ENCODE results near the gene FGF18.

FGF18 gene

DNA sequence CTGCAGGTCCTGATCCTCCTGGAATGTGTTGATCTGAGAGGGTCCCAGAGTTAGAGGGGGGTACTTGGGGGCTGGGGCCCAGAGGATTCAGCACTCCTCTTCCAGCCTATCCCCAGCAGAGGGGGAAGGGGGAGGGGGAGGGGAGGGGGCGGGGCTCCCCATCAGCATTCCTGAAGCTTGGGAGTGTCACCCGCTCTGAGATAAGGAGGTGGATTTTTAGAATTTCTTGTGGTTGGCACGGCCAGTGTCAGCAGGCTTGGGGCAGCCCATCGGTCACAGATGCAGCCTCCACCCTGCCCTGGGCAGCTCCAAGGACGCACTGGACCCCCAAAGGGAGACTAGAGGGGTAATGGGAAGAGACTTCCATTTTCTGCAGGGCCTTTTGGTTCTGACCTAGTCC, 5.3 kb downstream of the FGF18 start:
- no peak for DNase-seq

DNA sequence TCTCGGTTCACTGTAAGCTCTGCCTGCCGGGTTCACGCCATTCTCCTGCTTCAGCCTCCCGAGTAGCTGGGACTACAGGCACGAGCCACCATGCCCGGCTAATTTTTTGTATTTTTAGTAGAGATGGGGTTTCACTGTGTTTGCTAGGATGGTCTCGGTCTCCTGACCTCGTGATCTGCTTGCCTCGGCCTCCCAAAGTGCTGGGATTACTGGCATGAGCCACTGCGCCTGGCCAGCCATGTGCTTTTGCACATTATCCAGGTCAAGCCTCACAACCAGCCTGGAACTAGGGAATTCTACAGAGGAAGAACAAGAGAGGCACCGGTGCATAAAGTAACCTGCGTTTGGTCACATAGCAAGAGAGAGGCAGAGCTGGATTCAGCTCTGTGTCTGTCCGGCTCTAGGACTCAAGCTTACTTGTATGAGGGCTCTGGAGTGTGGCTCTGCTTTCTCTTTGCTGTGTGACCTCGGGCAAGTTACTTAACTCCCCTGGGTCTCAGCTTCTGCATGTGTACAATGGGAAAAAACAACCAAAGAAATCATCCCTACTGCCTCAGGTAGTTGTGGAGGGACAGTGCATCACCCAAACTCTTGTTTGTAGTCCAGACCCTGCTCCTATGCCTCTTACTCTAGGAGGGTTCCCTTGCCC, 6.3 kb downstream of the FGF18 start:
- no peak for DNase-seq

DNA sequence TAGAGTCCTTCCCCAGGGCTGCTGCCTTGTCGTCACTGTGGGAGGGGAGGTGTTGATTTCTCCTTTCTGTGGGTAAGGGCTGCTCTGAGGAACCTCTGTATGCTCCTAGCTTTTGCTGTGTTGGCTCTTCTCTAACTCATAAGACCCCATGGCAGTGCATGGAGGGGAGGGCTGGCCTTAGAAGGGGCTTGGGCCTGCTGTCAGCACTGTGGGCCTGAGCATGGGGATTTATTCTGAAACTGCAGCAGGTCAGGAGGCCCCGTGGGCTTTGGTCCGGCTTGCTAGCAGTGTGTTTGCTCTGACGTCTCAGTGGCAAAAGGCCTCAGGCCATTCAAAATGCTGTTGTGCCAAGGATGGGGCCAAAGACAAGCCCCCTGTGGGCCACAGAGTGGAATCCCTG, 6.8 kb downstream of the FGF18 start:
- no peak for DNase-seq

DNA sequence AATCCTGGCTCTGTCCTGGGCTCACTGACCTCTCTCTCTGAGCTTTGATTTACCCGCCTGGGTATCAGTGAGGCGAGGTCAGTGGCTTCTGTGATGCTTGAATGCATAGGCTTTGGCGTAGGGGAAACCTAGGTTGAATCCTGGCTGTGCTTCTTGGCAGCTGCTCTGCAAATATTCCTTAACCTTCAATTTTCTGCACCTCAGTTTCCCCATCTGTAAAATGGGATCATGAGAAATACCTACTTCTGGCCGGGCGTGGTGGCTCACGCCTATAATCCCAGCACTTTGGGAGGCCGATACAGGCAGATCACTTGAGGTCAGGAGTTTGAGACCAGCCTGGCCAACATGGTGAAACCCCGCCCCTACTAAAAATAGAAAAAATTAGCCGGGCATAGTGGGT, 7.2 kb downstream of the FGF18 start:
- no peak for DNase-seq

DNA sequence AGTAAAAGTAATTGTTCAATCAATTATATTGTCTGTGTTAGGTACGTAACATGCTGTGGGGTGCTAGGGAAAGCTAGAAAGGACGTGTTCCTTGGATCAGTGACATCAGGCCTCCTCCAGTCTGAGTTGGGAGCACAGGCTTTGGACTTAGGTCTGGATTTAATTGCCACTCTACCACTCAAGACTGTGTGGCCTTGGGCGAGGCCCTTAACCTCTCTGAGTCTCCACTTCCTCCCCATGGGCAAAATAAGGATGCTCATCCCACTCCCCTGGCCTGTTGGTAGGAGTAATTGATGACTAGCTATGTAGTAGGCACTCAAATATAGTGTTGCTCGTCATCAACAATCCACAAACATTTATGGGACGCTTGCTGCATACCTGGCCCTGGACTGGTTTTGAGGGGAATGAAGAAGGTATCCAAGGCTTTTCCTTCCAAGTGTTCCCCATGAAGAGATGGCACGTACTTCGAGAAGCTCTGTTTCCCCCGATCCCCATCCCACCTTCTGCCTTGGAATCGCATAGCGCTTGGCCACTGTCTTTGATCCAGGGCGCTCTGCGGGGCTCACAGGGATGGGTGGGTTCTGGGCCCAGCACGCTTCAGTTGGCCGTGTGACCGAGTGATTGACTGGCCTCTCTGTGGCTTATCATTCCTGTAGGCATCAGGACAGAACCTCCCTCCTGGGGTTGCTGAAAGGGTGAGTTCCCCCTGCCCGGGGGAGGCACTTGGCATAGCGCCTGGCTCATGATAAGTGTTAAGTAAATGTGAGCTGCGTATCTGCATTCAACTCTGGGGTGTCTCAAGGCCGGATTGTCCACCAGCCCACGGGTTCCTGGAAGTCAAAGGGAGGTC, 8.1 kb downstream of the FGF18 start:
- DNase-seq = no peak

DNA sequence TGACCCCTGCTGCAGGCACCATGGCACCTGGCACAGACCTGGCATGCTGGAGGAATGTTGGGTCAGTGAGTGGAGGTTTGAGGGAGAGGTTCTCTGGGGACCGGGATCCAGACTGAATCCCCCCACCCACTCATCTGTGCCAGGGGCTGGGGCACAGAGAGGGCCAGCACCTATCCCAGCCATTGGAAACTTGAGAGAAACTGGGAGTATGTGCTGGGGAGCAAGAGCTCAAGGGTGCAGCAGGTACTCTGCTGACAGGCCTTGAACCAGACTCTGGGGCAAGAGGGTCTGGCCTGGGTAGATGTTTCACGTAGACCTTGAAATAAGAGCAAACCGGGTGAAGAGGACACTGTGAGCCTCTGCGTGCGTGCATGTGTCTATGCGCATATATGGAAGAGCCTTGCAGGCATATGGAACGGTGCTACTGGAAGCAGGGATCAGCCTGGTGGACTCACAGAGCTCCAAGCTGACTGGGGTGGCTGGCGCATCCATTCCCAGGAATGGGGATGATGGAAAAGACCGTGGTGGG, 8.8 kb downstream of the FGF18 start:
- no peak for DNase-seq

DNA sequence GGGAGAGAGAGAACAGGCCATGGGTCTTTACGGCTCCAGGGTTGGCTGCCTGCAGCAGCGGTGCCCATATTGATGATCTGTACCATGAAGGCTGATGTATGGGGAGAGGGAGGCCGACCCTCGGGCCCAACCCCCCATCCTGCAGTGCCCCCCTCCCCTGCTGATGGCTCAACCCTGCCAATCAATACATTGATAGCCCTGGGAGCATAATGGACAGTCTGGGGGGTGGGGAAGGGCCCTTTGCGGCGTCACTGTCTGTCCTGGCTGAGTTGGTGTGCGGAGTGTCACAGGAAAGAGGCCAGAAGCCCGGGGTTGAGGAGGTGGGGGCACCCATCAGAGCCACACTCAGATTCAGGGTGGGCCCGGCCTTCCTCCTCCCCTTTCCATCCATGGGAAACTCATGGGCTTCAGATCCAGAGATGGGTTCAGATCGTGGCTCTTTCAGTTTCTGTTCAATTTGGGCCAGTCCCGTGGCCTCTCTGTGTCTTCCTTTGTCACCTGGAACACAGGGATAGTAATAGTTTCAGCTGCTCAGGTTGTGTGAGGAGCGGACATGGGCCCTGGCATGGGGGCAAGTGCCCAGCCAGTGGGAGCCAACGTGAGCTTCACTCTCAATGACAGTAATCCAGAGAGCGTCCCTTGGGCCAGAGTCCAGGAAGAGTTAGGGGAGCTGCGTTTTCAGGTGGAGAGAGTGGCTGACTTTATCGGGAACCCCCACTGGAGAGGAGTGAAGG, 9.5 kb downstream of the FGF18 start:
- DNase-seq = no peak

DNA sequence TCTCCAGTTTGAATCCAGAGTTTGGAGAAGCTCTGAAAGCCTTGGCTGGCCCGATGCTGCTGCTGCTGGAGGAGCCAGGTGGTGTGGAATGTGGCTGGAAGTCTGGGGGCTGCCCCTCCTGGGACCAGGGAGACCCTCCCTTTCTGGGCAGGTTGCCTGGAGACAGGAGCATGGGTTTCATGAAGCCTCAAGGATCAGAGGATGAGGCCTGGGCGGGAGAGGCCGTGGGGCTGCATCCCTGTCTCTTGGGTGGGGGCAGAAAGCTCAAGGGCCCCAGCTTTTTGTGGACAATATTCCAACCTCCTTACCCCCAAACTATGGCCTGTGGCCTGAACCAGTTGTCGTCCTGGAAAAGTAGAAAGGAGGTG, 10.1 kb downstream of the FGF18 start:
- DNase-seq = no peak

DNA sequence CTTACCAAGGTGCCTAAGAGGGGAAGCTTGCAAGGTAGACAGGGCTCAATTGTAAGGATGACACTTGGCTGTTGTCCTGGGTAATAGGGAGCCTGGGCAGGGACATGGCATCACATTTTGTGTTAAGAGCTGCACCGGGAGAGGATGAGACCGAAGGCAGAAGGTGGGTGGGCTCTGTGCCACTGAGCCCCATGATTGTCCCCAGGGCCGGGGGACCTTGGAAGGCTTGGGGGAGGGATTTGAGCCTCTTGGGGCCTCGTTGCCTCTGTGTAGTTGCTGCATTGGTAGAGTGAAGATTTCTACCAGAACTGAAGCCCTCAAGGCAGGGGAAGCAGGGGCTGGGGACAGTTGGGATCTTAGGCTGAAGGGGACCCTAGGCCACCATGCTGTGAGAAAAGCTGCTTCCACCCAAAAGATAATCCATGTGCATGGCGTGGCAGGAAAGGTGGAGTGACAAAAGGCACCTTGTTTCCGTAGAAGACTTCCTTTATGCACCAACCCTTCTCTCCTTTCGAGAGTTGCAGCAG, 11.9 kb downstream of the FGF18 start:
- no peak for DNase-seq

DNA sequence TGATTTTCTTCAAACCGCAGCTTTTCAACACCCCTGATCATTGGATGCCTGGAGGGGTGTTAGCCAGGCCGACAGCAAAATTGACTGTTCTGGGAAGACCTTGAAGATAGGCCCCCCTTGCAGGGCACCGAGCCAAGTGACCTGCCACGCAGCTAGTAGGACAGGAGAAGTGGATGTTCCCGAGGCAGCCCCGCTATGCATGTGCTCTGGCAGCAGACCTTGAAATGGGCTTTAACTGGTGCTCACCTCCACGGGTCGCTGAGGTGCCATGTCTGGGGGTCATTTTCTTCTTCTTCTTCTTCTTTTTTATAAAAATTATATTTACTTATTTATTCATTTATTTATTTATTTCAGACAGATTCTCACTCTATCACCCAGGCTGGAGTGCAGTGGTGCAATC, 12.6 kb downstream of the FGF18 start:
- DNase-seq = no peak

DNA sequence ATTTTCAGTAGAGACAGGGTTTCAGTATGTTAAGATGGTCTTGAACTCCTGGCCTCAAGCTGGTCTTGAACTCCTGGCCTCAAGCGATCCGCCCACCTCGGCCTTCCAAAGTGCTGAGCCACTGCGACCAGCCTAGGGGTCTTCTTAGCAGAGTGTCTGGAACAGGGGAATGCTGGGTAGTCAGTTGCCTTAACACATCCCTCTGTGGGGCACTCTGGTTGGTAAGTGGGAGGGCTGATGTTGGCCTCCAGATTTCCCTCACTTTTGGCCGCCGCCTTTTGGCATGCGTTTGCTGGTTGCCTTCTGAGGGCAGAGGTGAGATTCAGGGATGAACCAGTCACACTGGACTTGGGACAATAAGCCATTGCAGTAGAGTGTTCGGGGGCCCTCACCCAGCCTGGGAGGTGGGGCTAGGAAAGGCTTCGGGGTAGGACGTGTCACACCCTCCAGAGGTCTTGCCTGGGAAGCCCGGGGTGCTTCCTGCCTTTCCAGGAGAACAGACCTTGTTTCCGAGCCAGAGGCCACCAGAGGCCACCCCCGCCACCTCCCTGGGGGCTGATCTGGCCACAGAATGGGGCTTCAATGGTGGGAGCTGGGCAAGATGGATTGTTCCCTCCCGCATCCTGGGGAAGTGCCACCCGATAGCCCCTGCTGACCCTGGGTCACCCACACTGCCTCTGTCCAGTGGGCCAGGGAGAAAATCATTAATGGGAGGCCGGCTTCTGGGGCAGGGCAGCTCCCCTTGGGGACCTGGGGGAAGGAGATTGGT, 13.3 kb downstream of the FGF18 start:
- no peak for DNase-seq

DNA sequence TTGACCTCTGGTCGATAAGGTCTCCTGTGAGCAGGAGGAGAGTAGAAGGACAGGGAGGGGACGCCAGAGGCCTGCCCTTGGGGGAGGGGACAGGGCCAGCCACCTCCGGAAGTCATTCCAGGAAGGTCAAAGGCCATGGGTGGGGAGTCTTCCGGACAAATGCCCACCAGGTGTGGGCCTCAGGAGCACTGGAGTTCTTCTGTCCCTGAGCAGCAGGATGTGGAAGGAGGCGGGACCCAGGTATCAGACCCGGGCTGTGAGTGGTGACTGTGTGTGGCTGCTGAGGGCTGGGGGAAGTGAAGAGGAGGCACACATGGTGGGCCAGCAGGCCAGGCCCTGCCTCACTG, 13.9 kb downstream of the FGF18 start:
- DNase-seq = no peak

DNA sequence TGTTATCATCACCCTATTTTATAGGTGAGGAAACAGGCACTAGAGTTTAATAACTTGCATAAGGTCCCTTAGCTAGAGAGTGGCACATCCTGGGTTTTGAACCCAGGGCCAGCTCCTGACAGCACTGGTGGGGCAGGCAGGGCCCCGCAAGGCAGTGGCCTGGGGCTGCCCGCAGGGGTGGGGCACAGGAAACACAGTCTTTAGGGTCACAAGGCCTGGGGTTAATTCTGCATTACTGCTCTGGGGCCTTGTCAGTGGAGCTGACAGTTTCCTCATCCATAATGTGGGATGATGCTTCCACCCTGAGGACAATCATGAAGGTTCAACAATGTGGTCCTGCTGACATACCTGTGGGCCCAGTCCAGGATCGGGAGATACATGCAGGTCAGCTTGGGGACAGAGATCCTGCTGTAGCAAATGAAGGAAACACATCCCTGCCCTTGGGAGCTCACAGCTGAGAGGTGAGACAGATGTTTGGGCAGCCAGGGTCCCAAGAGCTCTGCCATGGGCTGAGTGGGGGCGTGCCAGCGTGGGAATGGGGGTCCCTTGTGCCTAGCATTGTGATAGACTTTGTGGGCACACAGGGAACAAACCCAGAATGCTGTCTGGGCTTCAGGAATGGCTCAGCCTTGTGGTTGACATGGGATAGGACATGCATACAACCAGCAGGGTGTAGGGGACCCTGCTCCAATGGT, 14.7 kb downstream of the FGF18 start:
- DNase-seq = no peak

DNA sequence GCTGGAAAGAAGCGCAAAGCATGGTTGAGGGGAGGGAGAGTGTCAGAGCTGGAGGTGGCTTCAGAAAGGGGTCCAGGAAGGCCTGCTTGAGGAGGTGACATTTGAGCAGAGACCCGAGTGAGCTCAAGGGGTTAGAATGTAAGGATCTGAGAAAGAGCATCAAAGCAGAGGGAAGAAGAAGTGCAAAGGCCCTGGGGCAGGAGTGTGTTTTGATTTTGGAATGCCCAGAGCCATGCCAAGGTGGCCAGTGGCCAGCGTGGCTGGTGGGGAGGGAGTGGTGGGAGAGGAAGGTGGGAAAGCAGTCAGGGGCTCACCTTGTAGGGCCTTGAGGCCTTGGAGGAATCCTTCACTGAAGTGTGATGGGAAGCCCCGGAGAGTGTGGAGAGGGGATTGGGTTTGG, 15.4 kb downstream of the FGF18 start:
- no peak for DNase-seq

DNA sequence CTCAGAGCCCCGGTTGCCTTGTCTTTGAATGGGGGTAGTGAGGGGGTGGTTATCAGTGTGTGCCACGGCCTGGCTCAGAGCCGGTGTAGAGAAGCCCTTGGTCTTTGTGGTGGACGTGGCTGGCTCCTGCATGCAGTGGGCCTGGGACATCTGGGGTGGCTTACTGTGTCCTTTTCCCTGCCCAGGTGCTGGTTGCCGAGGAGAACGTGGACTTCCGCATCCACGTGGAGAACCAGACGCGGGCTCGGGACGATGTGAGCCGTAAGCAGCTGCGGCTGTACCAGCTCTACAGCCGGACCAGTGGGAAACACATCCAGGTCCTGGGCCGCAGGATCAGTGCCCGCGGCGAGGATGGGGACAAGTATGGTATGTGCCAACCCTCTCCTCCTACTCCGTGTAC, 16.5 kb downstream of the FGF18 start:
- no peak for DNase-seq

DNA sequence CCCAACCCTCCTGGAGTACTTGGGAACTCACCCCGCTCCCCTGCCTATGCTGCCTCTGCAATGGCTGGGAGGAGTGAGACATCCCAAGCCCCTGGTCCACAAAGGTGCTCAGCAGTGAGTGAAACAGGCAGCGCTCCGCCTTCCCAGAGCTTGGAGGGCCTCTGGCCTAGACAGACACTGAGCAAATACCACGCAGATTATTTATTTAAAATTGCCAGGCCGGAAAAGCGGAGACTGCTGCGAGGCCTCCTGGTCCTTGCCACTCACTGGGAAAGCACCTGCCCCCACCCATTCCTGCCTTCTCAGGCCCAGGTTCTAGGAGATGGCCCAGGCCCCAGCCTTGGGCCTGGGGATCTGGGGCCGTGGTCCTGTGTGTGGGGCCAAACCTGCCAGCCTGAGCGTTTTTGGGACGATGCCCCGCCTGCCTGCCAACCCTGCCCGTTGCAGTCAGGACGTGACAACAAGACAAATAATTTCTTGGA, 17.4 kb downstream of the FGF18 start:
- DNase-seq = no peak

DNA sequence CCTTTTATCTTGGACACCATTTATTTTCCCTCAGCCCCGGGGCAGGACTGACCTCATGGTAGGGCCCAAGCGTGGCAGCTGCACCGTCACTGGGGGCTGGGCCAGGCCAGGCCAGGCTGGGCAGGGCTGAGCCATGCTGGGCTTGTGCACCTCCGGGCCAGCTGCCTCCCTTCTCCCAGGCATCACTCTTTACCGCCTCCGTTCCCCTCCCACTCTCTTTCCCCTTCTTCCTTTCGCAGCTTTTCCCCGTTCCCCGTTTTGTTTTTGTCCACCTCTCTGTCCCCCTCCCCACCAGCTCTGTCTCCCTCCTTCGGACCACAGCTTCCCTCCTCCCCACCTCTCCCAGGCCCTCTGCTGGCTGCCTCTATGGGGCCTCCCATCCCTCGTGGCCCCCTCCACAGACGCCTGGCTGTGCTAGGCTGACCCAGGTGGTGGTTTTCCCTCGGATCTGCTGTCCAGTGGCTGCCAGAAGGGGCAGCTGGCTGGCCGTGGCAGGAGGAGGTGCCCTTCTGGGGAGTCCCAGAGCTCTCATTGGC, 17.9 kb downstream of the FGF18 start:
- peak in 1 of 2 experiments; percentile 66 for DNase-seq

DNA sequence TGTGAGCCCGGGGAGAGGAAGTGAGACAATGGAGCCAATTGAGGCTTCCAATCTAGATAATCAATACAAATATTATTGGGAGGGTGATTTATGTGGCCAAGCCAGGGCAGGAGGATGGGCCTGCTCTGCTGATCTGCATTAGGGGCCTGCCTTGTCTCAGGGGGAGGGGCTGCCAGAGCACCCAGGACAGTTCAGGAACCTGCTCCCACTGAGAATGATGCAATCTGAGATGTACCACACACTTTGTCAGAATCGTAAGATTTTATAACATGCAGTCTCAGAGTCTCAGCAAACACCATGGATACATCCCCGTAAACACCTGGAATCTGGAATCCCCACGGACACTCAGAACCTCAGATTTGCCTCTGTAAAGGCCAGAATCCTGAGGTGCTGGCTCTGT, 19.3 kb downstream of the FGF18 start:
- DNase-seq = no peak

DNA sequence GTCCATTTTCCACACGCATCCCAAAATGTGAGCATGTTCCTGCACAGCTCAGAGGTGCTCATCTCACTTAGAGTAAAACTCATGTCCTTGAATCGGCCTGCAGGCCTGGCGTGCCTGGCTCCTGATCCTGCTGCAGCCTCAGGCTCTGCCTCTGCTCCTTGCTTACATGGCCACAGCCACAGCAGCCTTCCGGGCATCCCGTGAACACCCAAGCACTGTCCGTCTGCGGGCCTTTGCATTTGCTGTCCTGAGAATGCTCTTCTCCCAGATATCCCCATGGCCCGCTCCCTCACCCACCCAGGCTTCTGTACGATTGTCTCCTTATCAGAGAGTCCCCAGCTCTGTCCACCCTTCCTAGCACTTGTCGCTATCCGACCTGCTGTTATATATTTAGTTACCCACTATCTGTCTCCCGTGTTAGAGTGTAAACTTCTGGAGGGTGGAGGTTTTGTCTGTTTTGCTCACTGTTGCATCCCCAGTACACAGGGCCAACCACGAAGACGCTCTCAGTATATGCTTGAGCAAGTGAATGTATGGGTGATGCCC, 21.9 kb downstream of the FGF18 start:
- DNase-seq = no peak

DNA sequence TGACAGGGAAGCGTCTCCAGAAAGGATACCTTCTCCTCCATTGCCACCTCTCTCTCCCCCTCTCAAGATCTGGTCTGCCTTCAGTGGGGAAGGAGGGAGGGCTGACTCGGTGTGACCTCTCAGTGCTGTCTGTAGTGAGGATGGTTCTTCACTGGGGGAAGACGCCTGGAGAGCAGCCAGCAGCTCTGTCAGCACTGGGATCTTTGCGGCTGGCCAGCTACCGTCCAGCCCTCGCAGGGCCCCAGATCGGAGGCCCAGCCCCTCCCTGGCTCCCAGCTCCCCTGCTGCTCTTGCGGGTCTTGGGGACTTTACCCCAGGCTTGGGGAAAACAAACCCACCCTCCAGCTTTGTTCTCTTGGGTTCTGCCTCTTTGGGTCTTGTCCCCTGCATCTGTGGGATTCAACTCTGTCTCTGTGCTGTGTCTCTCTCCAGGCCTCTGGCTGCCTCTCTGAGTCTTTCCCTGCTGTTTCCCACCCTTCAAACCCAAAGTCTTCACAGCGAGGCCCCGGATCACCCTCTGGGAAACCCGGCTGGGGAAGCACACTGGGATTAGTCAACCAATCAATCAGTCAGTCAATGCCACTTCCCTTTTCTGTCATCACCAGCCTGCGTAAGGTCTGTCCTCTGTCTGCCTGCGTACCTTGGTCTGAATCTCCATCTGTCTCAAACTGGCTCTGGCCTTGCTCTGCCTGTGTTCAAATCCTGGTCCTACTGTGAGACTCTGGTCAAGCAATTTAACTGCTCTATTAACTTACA, 23.0 kb downstream of the FGF18 start:
- no peak for DNase-seq

DNA sequence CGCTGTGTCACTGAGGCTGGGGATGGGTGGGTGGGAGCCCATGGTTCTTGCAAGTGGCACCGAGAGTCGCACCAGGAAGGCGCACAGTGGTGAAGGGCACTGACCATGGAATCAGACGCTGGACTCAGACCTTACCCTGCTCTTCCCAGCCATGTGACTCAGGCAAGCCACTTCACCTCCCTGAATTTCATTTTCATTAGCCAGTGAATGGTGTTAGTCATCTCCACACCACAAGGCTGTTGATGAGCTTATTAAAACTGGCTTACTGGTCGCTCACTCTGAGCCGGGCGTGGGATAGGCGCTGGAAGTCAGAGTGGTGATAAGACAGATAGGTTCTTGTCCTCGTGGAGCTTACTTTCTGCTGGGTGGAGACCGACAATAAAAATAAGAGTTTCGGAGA, 25.1 kb downstream of the FGF18 start:
- no peak for DNase-seq
